Measurements from ENCODE around the gene RALGPS1. TPM values are rescaled to one million over a fixed set of nuclear protein-coding genes. Genes with fewer than 3 reads are reported as not detected.

RALGPS1 gene
- total and polyA plus RNA-seq, 8 donors: 4.7 to 150 (median 42.2) TPM

DNA sequence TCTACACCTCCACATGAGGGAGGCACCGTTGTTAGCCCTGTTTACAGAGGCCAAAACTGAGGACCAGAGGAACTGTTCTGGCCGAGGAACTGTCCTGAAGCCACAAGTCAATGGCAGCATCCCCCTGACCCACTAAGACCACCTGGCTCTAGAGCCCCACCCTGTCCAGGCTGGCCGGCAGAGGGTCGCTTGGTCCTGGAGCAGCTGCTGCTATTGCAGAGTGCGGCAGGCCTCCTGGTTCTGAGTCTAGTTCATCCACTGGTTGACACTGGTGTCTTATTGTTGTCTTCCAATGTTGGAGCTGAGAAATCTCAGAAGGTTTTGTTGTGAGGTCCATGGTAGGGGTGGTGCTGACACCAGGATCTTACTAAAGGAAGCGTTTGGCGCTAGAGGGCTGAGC lies 234.4 kb downstream of the RALGPS1 start:
- no peak for DNase-seq
- TF ChIP-seq POLR2AphosphoS5 (IDR thresholded peaks at IDR 0.05) (no peak), EP300 (IDR thresholded peaks at IDR 0.05) (no peak), POLR2A (IDR thresholded peaks at IDR 0.05) (no peak)
- TF ChIP-seq, protein P1, sequence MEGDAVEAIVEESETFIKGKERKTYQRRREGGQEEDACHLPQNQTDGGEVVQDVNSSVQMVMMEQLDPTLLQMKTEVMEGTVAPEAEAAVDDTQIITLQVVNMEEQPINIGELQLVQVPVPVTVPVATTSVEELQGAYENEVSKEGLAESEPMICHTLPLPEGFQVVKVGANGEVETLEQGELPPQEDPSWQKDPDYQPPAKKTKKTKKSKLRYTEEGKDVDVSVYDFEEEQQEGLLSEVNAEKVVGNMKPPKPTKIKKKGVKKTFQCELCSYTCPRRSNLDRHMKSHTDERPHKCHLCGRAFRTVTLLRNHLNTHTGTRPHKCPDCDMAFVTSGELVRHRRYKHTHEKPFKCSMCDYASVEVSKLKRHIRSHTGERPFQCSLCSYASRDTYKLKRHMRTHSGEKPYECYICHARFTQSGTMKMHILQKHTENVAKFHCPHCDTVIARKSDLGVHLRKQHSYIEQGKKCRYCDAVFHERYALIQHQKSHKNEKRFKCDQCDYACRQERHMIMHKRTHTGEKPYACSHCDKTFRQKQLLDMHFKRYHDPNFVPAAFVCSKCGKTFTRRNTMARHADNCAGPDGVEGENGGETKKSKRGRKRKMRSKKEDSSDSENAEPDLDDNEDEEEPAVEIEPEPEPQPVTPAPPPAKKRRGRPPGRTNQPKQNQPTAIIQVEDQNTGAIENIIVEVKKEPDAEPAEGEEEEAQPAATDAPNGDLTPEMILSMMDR (IDR thresholded peaks at IDR 0.05): no peak
- no peaks in the 10 kb centered on the region for H3K9me3 ChIP-seq
- no peak overlapping the region for H3K4me3 ChIP-seq
- H3K36me3 ChIP-seq: no peaks in the 10 kb centered on the region
- H3K27ac ChIP-seq: no peak overlapping the region
- peaks cover 0 to 6% (median 1%) of the 10 kb centered on the region in 4 donors for H3K4me1 ChIP-seq
- intact Hi-C loops (cut with DNase I; ENCODE audit: low total_unique reads): no loop called here
- WGBS, 5 donors: 95 to 98% (median 96%) methylated on average over 6 to 7 of the region's 7 CpGs
- H3K27me3 ChIP-seq: no peaks in the 10 kb centered on the region

DNA sequence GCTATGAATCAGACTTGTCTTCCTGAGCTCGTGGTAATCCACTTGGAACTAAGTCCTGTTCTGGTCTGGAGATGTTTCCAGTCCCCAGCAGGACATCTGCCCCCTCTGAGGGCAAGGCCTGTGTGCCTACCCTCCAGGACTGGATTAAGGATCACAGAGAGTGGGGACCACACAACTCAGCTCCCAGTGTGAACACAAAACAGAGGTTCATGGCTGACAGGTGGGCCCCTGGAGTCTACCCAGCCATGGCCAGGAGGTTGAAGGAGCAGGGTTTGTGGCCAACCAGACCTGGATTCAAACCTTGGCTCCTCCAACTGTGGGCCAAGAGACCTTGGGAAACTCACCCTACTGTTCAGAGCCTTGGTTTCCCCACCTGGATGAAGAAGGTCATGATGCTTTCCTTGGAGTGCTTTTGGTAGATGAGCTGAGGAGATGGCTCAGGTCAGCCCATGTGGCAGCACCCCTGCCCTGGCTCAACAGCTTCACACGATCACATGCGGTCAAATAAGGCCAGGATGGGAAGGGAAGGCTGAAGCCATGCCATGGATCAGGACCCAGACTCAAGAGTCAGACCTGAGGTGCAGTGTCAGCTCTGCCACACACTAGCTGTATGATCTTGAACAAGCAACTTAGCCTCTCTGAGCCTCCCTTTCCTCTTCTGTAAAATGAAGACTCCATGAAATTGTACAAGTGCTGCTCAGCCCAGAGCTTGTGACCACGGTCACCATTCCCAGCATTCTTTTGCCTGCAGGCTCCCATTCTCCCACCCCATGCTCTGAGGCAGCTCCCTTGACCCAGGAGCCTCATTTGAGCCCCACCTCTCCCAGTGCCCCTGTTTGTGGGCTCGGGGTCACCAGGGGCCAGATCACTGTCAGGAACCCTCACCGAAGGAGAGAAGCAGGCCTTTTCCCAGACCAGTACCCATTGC lies 235.1 kb downstream of the RALGPS1 start:
- no peaks in the 10 kb centered on the region for H3K27me3 ChIP-seq
- no peak overlapping the region for H3K27ac ChIP-seq
- DNase-seq: no peak
- no peaks in the 10 kb centered on the region for H3K36me3 ChIP-seq
- no peaks in the 10 kb centered on the region for H3K9me3 ChIP-seq
- WGBS, 5 donors: 83 to 95% (median 94%) methylated on average over 5 to 6 of the region's 6 CpGs
- intact Hi-C loops (cut with DNase I; ENCODE audit: low total_unique reads): no loop called here
- TF ChIP-seq POLR2AphosphoS5 (IDR thresholded peaks at IDR 0.05) (no peak), EP300 (IDR thresholded peaks at IDR 0.05) (no peak), POLR2A (IDR thresholded peaks at IDR 0.05) (no peak)
- TF ChIP-seq, protein P1 (IDR thresholded peaks at IDR 0.05): no peak
- no peak overlapping the region for H3K4me3 ChIP-seq
- H3K4me1 ChIP-seq: peaks cover 0 to 13% (median 5%) of the 10 kb centered on the region in 4 donors

GRCh38 chr9:127153501-127153900 lies 238.9 kb downstream of the RALGPS1 start:
- Histone ChIP-seq H3K9me3 (no peaks in the 10 kb centered on the region), H3K4me1 (peaks cover 0 to 20% (median 10%) of the 10 kb centered on the region in 4 donors), H3K36me3 (no peaks in the 10 kb centered on the region), H3K27ac (no peak overlapping the region), H3K4me3 (no peak overlapping the region), H3K27me3 (no peaks in the 10 kb centered on the region)
- DNase-seq: peak in 1 of 2 donors; percentile 21
- TF ChIP-seq POLR2A (IDR thresholded peaks at IDR 0.05) (no peak), EP300 (IDR thresholded peaks at IDR 0.05) (no peak), POLR2AphosphoS5 (IDR thresholded peaks at IDR 0.05) (no peak)
- TF ChIP-seq, protein P1 (IDR thresholded peaks at IDR 0.05): no peak
- intact Hi-C loops (cut with DNase I; ENCODE audit: low total_unique reads): no loop called here
- 91 to 98% (median 94%) methylated on average over 4 of the region's 4 CpGs for WGBS, 5 donors

DNA sequence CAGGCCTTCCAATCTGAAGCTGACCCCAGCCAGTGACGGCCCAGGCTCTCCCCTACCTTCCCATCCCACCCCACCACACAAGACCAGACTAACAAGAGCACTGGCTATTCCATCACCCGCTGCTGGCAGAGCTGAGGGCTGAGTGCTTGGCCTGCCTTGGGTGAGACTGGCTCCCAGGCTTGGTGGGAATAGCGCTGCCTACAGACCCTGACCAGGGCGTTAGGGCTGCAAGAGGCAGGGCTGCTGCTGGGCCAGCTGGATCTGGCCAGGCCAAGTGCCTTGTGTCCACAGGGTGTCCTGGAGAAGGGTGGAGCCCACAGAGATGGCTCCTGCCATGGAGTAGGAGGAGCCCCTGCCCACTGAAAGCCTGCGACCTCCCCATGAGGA lies 239.4 kb downstream of the RALGPS1 start:
- H3K27me3 ChIP-seq: no peaks in the 10 kb centered on the region
- peak in 1 of 2 donors; percentile 20 for DNase-seq
- intact Hi-C loops (cut with DNase I; ENCODE audit: low total_unique reads): no loop called here
- no peak overlapping the region for H3K4me3 ChIP-seq
- peak overlapping the region in 4 of 5 donors; percentile 30 to 77 (median 54) for H3K27ac ChIP-seq
- TF ChIP-seq POLR2A (IDR thresholded peaks at IDR 0.05) (no peak), POLR2AphosphoS5 (IDR thresholded peaks at IDR 0.05) (no peak), EP300 (IDR thresholded peaks at IDR 0.05) (no peak)
- TF ChIP-seq, protein P1 (IDR thresholded peaks at IDR 0.05): no peak
- H3K4me1 ChIP-seq: peaks cover 0 to 23% (median 11%) of the 10 kb centered on the region in 4 donors
- 89 to 96% (median 93%) methylated on average over 5 of the region's 5 CpGs for whole genome bisulfite sequencing, 5 donors
- no peaks in the 10 kb centered on the region for H3K9me3 ChIP-seq
- H3K36me3 ChIP-seq: no peaks in the 10 kb centered on the region
